ENCODE data around the gene TBK1. TPM values are rescaled to one million over a fixed set of nuclear protein-coding genes. Genes with fewer than 3 reads are reported as not detected.
A peak's percentile ranks its signal among the peaks of the same experiment; 100 is the strongest.

Gene TBK1
- total and polyA plus RNA-seq, 4 experiments from 2014 or later = 22.4 to 25.0 (median 23.9) TPM

- no peaks in the 10 kb centered on the region for H3K9me3 ChIP-seq (ENCODE audit: control insufficient read depth in 1 of 2, low read length in 2 of 2)
- Mint-ChIP-seq H3K27ac (no peak overlapping the region), H3K4me1 (peaks cover 9 to 14% (median 10%) of the 10 kb centered on the region in 4 donors), H3K4me3 (no peak overlapping the region), H3K36me3 (peaks cover 39 to 50% of the 10 kb centered on the region in 2 donors), H3K9me3 (no peaks in the 10 kb centered on the region), H3K27me3 (no peaks in the 10 kb centered on the region)
- H3K27ac ChIP-seq (ENCODE audit: low read depth, low read length) = no peak overlapping the region
- no peak for DNase-seq
- H3K36me3 ChIP-seq (ENCODE audit: insufficient read depth, low read length) = peaks cover 24% of the 10 kb centered on the region
- peaks cover 19% of the 10 kb centered on the region for H3K4me1 ChIP-seq (ENCODE audit: insufficient read depth, low read length)
- ChIA-PET POLR2A (ENCODE audit: partially characterized antibody) (no interaction called here), CTCF (ENCODE audit: partially characterized antibody) (no interaction called here)
- H3K4me3 ChIP-seq (ENCODE audit: low read length in 2 of 2) = no peak overlapping the region
- H3K27me3 ChIP-seq (ENCODE audit: insufficient read depth, low read length) = no peaks in the 10 kb centered on the region
- intact Hi-C loops (cut with micrococcal nuclease) = no loop called here
Measured at GRCh38 chr12:64493513-64493912, 41.6 kb downstream of the TBK1 start.

GRCh38 chr12:64494998-64495729, 43.2 kb downstream of the TBK1 start:
- Mint-ChIP-seq H3K4me3 (peak overlapping the region in 6 of 8 donors; percentile 7 to 72 (median 41)), H3K36me3 (peaks cover 42 to 52% of the 10 kb centered on the region in 2 donors), H3K27ac (peak overlapping the region; percentile 10 to 82 (median 48)), H3K27me3 (no peaks in the 10 kb centered on the region), H3K9me3 (no peaks in the 10 kb centered on the region), H3K4me1 (peaks cover 9 to 14% (median 10%) of the 10 kb centered on the region in 4 donors)
- CTCF ChIA-PET (ENCODE audit: partially characterized antibody) = interaction anchor here (0.9 to 1.3 kb wide), 2 partner anchors 10 to 11 kb away, joined by 3 to 4 read pairs; no protein-coding TSS in a partner anchor
- H3K9me3 ChIP-seq (ENCODE audit: control insufficient read depth in 1 of 2, low read length in 2 of 2) = no peaks in the 10 kb centered on the region
- no peak overlapping the region for H3K4me3 ChIP-seq (ENCODE audit: low read length in 2 of 2)
- peaks cover 28% of the 10 kb centered on the region for H3K36me3 ChIP-seq (ENCODE audit: insufficient read depth, low read length)
- H3K27ac ChIP-seq (ENCODE audit: low read depth, low read length) = no peak overlapping the region
- intact Hi-C loops (cut with micrococcal nuclease) = no loop called here
- peaks cover 19% of the 10 kb centered on the region for H3K4me1 ChIP-seq (ENCODE audit: insufficient read depth, low read length)
- POLR2A ChIA-PET (ENCODE audit: partially characterized antibody) = no interaction called here
- no peaks in the 10 kb centered on the region for H3K27me3 ChIP-seq (ENCODE audit: insufficient read depth, low read length)
- peak in 4 of 5 donors; percentile 14 to 46 (median 34) for DNase-seq

GRCh38 chr12:64496839-64497400, 45.0 kb downstream of the TBK1 start:
- Histone ChIP-seq H3K9me3 (ENCODE audit: control insufficient read depth in 1 of 2, low read length in 2 of 2) (no peaks in the 10 kb centered on the region), H3K27me3 (ENCODE audit: insufficient read depth, low read length) (no peaks in the 10 kb centered on the region), H3K4me1 (ENCODE audit: insufficient read depth, low read length) (peaks cover 19% of the 10 kb centered on the region), H3K36me3 (ENCODE audit: insufficient read depth, low read length) (peaks cover 29% of the 10 kb centered on the region), H3K27ac (ENCODE audit: low read depth, low read length) (no peak overlapping the region), H3K4me3 (ENCODE audit: low read length in 2 of 2) (no peak overlapping the region)
- Mint-ChIP-seq H3K27me3 (no peaks in the 10 kb centered on the region), H3K4me3 (no peak overlapping the region), H3K27ac (peak overlapping the region in 1 of 7 donors; percentile 57), H3K4me1 (peaks cover 8 to 14% (median 10%) of the 10 kb centered on the region in 4 donors), H3K9me3 (no peaks in the 10 kb centered on the region), H3K36me3 (peaks cover 48 to 49% of the 10 kb centered on the region in 2 donors)
- ChIA-PET POLR2A (ENCODE audit: partially characterized antibody) (no interaction called here), CTCF (ENCODE audit: partially characterized antibody) (no interaction called here)
- DNase-seq = no peak
- intact Hi-C loops (cut with micrococcal nuclease) = no loop called here

- H3K9me3 Mint-ChIP-seq = no peaks in the 10 kb centered on the region
- Histone ChIP-seq H3K27me3 (ENCODE audit: insufficient read depth, low read length) (no peaks in the 10 kb centered on the region), H3K27ac (ENCODE audit: low read depth, low read length) (no peak overlapping the region), H3K9me3 (ENCODE audit: control insufficient read depth in 1 of 2, low read length in 2 of 2) (no peaks in the 10 kb centered on the region), H3K36me3 (ENCODE audit: insufficient read depth, low read length) (peaks cover 29% of the 10 kb centered on the region), H3K4me3 (ENCODE audit: low read length in 2 of 2) (no peak overlapping the region), H3K4me1 (ENCODE audit: insufficient read depth, low read length) (peaks cover 19% of the 10 kb centered on the region)
- intact Hi-C loops (cut with micrococcal nuclease) = no loop called here
- DNase-seq = no peak
- peaks cover 47 to 48% of the 10 kb centered on the region in 2 donors for H3K36me3 Mint-ChIP-seq
- H3K4me3 Mint-ChIP-seq = no peak overlapping the region
- ChIA-PET POLR2A (ENCODE audit: partially characterized antibody) (no interaction called here), CTCF (ENCODE audit: partially characterized antibody) (no interaction called here)
- peak overlapping the region in 1 of 7 donors; percentile 22 for H3K27ac Mint-ChIP-seq
- peaks cover 8 to 14% (median 10%) of the 10 kb centered on the region in 4 donors for H3K4me1 Mint-ChIP-seq
- no peaks in the 10 kb centered on the region for H3K27me3 Mint-ChIP-seq
Measured at GRCh38 chr12:64497484-64497883, 45.6 kb downstream of the TBK1 start.

GRCh38 chr12:64497903-64498302, 46.0 kb downstream of the TBK1 start:
- Mint-ChIP-seq H3K9me3 (no peaks in the 10 kb centered on the region), H3K36me3 (peaks cover 48 to 49% of the 10 kb centered on the region in 2 donors), H3K27me3 (no peaks in the 10 kb centered on the region), H3K4me1 (peaks cover 8 to 14% (median 10%) of the 10 kb centered on the region in 4 donors), H3K27ac (no peak overlapping the region), H3K4me3 (no peak overlapping the region)
- DNase-seq = no peak
- CTCF ChIA-PET (ENCODE audit: partially characterized antibody) = no interaction called here
- Histone ChIP-seq H3K9me3 (ENCODE audit: control insufficient read depth in 1 of 2, low read length in 2 of 2) (no peaks in the 10 kb centered on the region), H3K36me3 (ENCODE audit: insufficient read depth, low read length) (peaks cover 29% of the 10 kb centered on the region), H3K27me3 (ENCODE audit: insufficient read depth, low read length) (no peaks in the 10 kb centered on the region), H3K4me3 (ENCODE audit: low read length in 2 of 2) (no peak overlapping the region), H3K4me1 (ENCODE audit: insufficient read depth, low read length) (peaks cover 19% of the 10 kb centered on the region), H3K27ac (ENCODE audit: low read depth, low read length) (no peak overlapping the region)
- intact Hi-C loops (cut with micrococcal nuclease) = no loop called here
- POLR2A ChIA-PET (ENCODE audit: partially characterized antibody) = no interaction called here

- no peak for DNase-seq
- POLR2A ChIA-PET (ENCODE audit: partially characterized antibody) = no interaction called here
- Mint-ChIP-seq H3K36me3 (peaks cover 42% of the 10 kb centered on the region in 2 donors), H3K27ac (peak overlapping the region in 1 of 7 donors; percentile 25), H3K27me3 (no peaks in the 10 kb centered on the region), H3K4me3 (no peak overlapping the region), H3K9me3 (no peaks in the 10 kb centered on the region), H3K4me1 (peaks cover under 1 to 2% (median 1%) of the 10 kb centered on the region in 4 donors)
- H3K27ac ChIP-seq (ENCODE audit: low read depth, low read length) = no peak overlapping the region
- no peak overlapping the region for H3K4me3 ChIP-seq (ENCODE audit: low read length in 2 of 2)
- H3K36me3 ChIP-seq (ENCODE audit: insufficient read depth, low read length) = peaks cover 29% of the 10 kb centered on the region
- intact Hi-C loops (cut with micrococcal nuclease) = no loop called here
- no peaks in the 10 kb centered on the region for H3K27me3 ChIP-seq (ENCODE audit: insufficient read depth, low read length)
- peaks cover 2% of the 10 kb centered on the region for H3K4me1 ChIP-seq (ENCODE audit: insufficient read depth, low read length)
- no peaks in the 10 kb centered on the region for H3K9me3 ChIP-seq (ENCODE audit: control insufficient read depth in 1 of 2, low read length in 2 of 2)
- CTCF ChIA-PET (ENCODE audit: partially characterized antibody) = interaction anchor here (0.7 kb wide), 2 partner anchors 10 to 244 kb away, joined by 3 read pairs; no protein-coding TSS in a partner anchor
Measured at GRCh38 chr12:64500394-64500793, 48.5 kb downstream of the TBK1 start.

GRCh38 chr12:64501486-64501885, 49.6 kb downstream of the TBK1 start:
- peaks cover 38 to 39% of the 10 kb centered on the region in 2 donors for H3K36me3 Mint-ChIP-seq
- H3K9me3 Mint-ChIP-seq = no peaks in the 10 kb centered on the region
- no peak overlapping the region for H3K27ac ChIP-seq (ENCODE audit: low read depth, low read length)
- H3K27me3 Mint-ChIP-seq = no peaks in the 10 kb centered on the region
- intact Hi-C loops (cut with micrococcal nuclease) = no loop called here
- H3K4me3 ChIP-seq (ENCODE audit: low read length in 2 of 2) = no peak overlapping the region
- H3K4me1 Mint-ChIP-seq = no peaks in the 10 kb centered on the region
- ChIA-PET POLR2A (ENCODE audit: partially characterized antibody) (no interaction called here), CTCF (ENCODE audit: partially characterized antibody) (no interaction called here)
- no peaks in the 10 kb centered on the region for H3K4me1 ChIP-seq (ENCODE audit: insufficient read depth, low read length)
- H3K36me3 ChIP-seq (ENCODE audit: insufficient read depth, low read length) = peaks cover 22% of the 10 kb centered on the region
- H3K27ac Mint-ChIP-seq = no peak overlapping the region
- no peak for DNase-seq
- no peaks in the 10 kb centered on the region for H3K9me3 ChIP-seq (ENCODE audit: control insufficient read depth in 1 of 2, low read length in 2 of 2)
- H3K27me3 ChIP-seq (ENCODE audit: insufficient read depth, low read length) = no peaks in the 10 kb centered on the region
- no peak overlapping the region for H3K4me3 Mint-ChIP-seq
